Karpas-422 (cell line): Measurements from ENCODE around the gene SLC25A27. TPM values are rescaled to one million over a fixed set of nuclear protein-coding genes. Genes with fewer than 3 reads are reported as not detected.
"Not testable (repeated sequence)": the region's sequence is repeated elsewhere in the genome, so short reads cannot be mapped to it uniquely, and the experiment has no call there.

Experiments used
- DNase-seq: peaks from one replicate; pipeline ENCODE4 v3.0.0-alpha.2; 2015
- H2AFZ ChIP-seq: fragments of 200-600 bp; sonication (generic); 2 replicates; pipeline ENCODE4 v1.6.1; 2014; ENCODE audit warnings: antibody characterized with exemption, low read length, mixed read lengths
- H3K27ac ChIP-seq: fragments of 200-600 bp; sonication (generic); 2 replicates; pipeline ENCODE4 v1.5.1; 2014; ENCODE audit warnings: mild to moderate bottlenecking, low read length, moderate library complexity
- H3K27me3 ChIP-seq: fragments of 200-600 bp; sonication (generic); 2 replicates; pipeline ENCODE4 v1.6.1; 2014; ENCODE audit warnings: low read length, mixed read lengths
- H3K36me3 ChIP-seq: fragments of 200-600 bp; sonication (generic); 2 replicates; pipeline ENCODE4 v1.6.1; 2014; ENCODE audit warnings: low read length, mixed read lengths; ENCODE audit not compliant: insufficient read depth
- H3K4me1 ChIP-seq: fragments of 200-600 bp; sonication (generic); 2 replicates; pipeline ENCODE4 v1.6.1; 2014; ENCODE audit warnings: mild to moderate bottlenecking, low read length, mixed read lengths
- H3K4me2 ChIP-seq: fragments of 200-600 bp; sonication (generic); 2 replicates; pipeline ENCODE4 v1.6.1; 2014; ENCODE audit warnings: low read length, low read depth, mild to moderate bottlenecking; ENCODE audit not compliant: poor library complexity, severe bottlenecking
- H3K4me3 ChIP-seq: fragments of 200-600 bp; sonication (generic); 2 replicates; pipeline ENCODE4 v1.5.1; 2014; ENCODE audit warnings: mild to moderate bottlenecking, antibody characterized with exemption, low read length, mixed read lengths
- H3K79me2 ChIP-seq: fragments of 200-600 bp; sonication (generic); 2 replicates; pipeline ENCODE4 v1.6.1; 2014; ENCODE audit warnings: mild to moderate bottlenecking, low read length, mixed read lengths
- H3K9ac ChIP-seq: fragments of 200-600 bp; sonication (generic); 2 replicates; pipeline ENCODE4 v1.6.0; 2014; ENCODE audit warnings: low read length
- H3K9me2 ChIP-seq: fragments of 200-600 bp; sonication (generic), shearing (Covaris generic); replicated peaks from 2 replicates; pipeline ENCODE4 v1.6.0; 2014; ENCODE audit warnings: mild to moderate bottlenecking, low read length, moderate library complexity; ENCODE audit not compliant: insufficient read depth
- H3K9me3 ChIP-seq: fragments of 300-700, 200-600 bp; sonication (generic); 2 replicates; pipeline ENCODE4 v1.6.1; 2014; ENCODE audit warnings: low read length, mixed read lengths
- H4K20me1 ChIP-seq: fragments of 200-600 bp; sonication (generic); 2 replicates; pipeline ENCODE4 v1.6.1; 2014; ENCODE audit warnings: mild to moderate bottlenecking, antibody characterized with exemption, low read length, low read depth; ENCODE audit not compliant: insufficient read depth
- total RNA-seq: library from RNA; depleted of rRNA; stranded (reverse); fragments of >200 nt; shearing (Covaris generic); gene quantifications from 2 replicates; pipeline ENCODE4 v1.2.3, GENCODE V29; 2014; ENCODE audit warnings: low replicate concordance

The SLC25A27 gene
- total RNA-seq, 1 experiment from 2014 or later = 167 TPM

GRCh38 chr6:46638650-46639049 lies 14.1 kb upstream of the SLC25A27 start:
- Histone ChIP-seq H3K4me2 (peak overlapping the region; percentile 74), H3K9ac (peak overlapping the region; percentile 51), H3K4me1 (peaks cover 91% of the 10 kb centered on the region), H3K79me2 (no peaks in the 10 kb centered on the region), H4K20me1 (no peaks in the 10 kb centered on the region), H3K36me3 (no peaks in the 10 kb centered on the region; the same call in 1 of the 2 replicates), H3K9me2 (no peaks in the 10 kb centered on the region), H3K27ac (peak overlapping the region; percentile 98), H3K27me3 (no peaks in the 10 kb centered on the region), H3K9me3 (no peaks in the 10 kb centered on the region), H2AFZ (peak overlapping the region; percentile 70; the same call in 1 of the 2 replicates), H3K4me3 (no peak overlapping the region; the same call in 1 of the 2 replicates)
- DNase-seq = no peak

GRCh38 chr6:46642928-46643751 lies 9.6 kb upstream of the SLC25A27 start:
- Histone ChIP-seq H3K36me3 (0 out of 2 replicates have a peak, but pooled peaks cover 3% of the 10 kb centered on the region), H3K79me2 (peaks cover 4% of the 10 kb centered on the region; the same call in 1 of the 2 replicates), H3K9me3 (no peaks in the 10 kb centered on the region), H3K4me2 (peak overlapping the region; percentile 58), H3K9me2 (no peaks in the 10 kb centered on the region), H2AFZ (peak overlapping the region; percentile 25), H3K4me3 (peak overlapping the region; percentile 18; the same call in 1 of the 2 replicates), H3K9ac (peak overlapping the region; percentile 38), H3K27me3 (no peaks in the 10 kb centered on the region), H3K4me1 (peaks cover 66% of the 10 kb centered on the region), H4K20me1 (no peaks in the 10 kb centered on the region), H3K27ac (peak overlapping the region; percentile 98)
- peak; percentile 67 for DNase-seq

- H4K20me1 ChIP-seq = no peaks in the 10 kb centered on the region
- H3K9me3 ChIP-seq = no peaks in the 10 kb centered on the region
- H3K4me3 ChIP-seq = no peak overlapping the region
- H3K9me2 ChIP-seq = no peaks in the 10 kb centered on the region
- no peak overlapping the region for H3K9ac ChIP-seq
- H3K4me1 ChIP-seq = peaks cover 66% of the 10 kb centered on the region
- no peaks in the 10 kb centered on the region for H3K27me3 ChIP-seq
- no peak for DNase-seq
- H3K79me2 ChIP-seq = peaks cover 19% of the 10 kb centered on the region
- peak overlapping the region; percentile 98 for H3K27ac ChIP-seq
- no peak overlapping the region for H3K4me2 ChIP-seq
- H3K36me3 ChIP-seq = peaks cover 15% of the 10 kb centered on the region; the same call in 1 of the 2 replicates
- no peak overlapping the region for H2AFZ ChIP-seq
Observed at GRCh38 chr6:46645265-46645664, 7.5 kb upstream of the SLC25A27 start.

- not testable (repeated sequence) for H3K4me3 ChIP-seq
Observed at GRCh38 chr6:46648108-46648507, 4.7 kb upstream of the SLC25A27 start.

GRCh38 chr6:46648869-46649492 lies 3.8 kb upstream of the SLC25A27 start:
- no peak overlapping the region for H2AFZ ChIP-seq
- peak overlapping the region; percentile 64 for H3K4me3 ChIP-seq
- H4K20me1 ChIP-seq = no peaks in the 10 kb centered on the region
- no peaks in the 10 kb centered on the region for H3K9me3 ChIP-seq
- H3K27me3 ChIP-seq = no peaks in the 10 kb centered on the region
- H3K9ac ChIP-seq = peak overlapping the region; percentile 76
- peak overlapping the region; percentile 96 for H3K4me2 ChIP-seq
- no peaks in the 10 kb centered on the region for H3K9me2 ChIP-seq
- H3K36me3 ChIP-seq = peaks cover 15% of the 10 kb centered on the region; the same call in 1 of the 2 replicates
- H3K27ac ChIP-seq = peak overlapping the region; percentile 98
- peak; percentile 69 for DNase-seq
- peaks cover 40% of the 10 kb centered on the region for H3K4me1 ChIP-seq
- H3K79me2 ChIP-seq = peaks cover 52% of the 10 kb centered on the region

More at GRCh38 chr6:46648108-46648507, 4.7 kb upstream of the SLC25A27 start:
- peaks cover 43% of the 10 kb centered on the region for H3K79me2 ChIP-seq
- not testable (repeated sequence) for H3K9ac ChIP-seq, H3K27ac ChIP-seq, DNase-seq, H2AFZ ChIP-seq, H3K4me2 ChIP-seq, H3K27me3 ChIP-seq, H3K9me3 ChIP-seq, H4K20me1 ChIP-seq, H3K9me2 ChIP-seq
- peaks cover 48% of the 10 kb centered on the region for H3K4me1 ChIP-seq
- peaks cover 15% of the 10 kb centered on the region; the same call in 1 of the 2 replicates for H3K36me3 ChIP-seq

GRCh38 chr6:46651006-46651405 lies 1.8 kb upstream of the SLC25A27 start:
- Histone ChIP-seq H3K4me3 (peak overlapping the region; percentile 82), H3K36me3 (peaks cover 28% of the 10 kb centered on the region), H3K4me1 (peaks cover 45% of the 10 kb centered on the region), H3K79me2 (peaks cover 72% of the 10 kb centered on the region), H3K4me2 (peak overlapping the region; percentile 96), H4K20me1 (no peaks in the 10 kb centered on the region), H3K9me2 (no peaks in the 10 kb centered on the region), H3K9ac (peak overlapping the region; percentile 81), H3K9me3 (no peaks in the 10 kb centered on the region), H3K27ac (peak overlapping the region; percentile 98), H3K27me3 (no peaks in the 10 kb centered on the region), H2AFZ (no peak overlapping the region)
- peak; percentile 61 for DNase-seq

GRCh38 chr6:46651816-46652215 lies 959 bp upstream of the SLC25A27 start:
- Histone ChIP-seq H2AFZ (no peak overlapping the region), H3K27ac (peak overlapping the region; percentile 98), H3K79me2 (peaks cover 78% of the 10 kb centered on the region)

GRCh38 chr6:46652232-46652602 lies 558 bp upstream of the SLC25A27 start:
- Histone ChIP-seq H3K9ac (peak overlapping the region; percentile 81), H3K27ac (peak overlapping the region; percentile 98)

More at GRCh38 chr6:46651816-46652215, 959 bp upstream of the SLC25A27 start:
- Histone ChIP-seq H3K4me3 (peak overlapping the region; percentile 82), H3K4me1 (peaks cover 45% of the 10 kb centered on the region), H4K20me1 (no peaks in the 10 kb centered on the region), H3K27me3 (no peaks in the 10 kb centered on the region), H3K4me2 (peak overlapping the region; percentile 96), H3K9ac (peak overlapping the region; percentile 81), H3K9me3 (no peaks in the 10 kb centered on the region), H3K9me2 (no peaks in the 10 kb centered on the region), H3K36me3 (peaks cover 32% of the 10 kb centered on the region)
- DNase-seq = peak; percentile 78

More at GRCh38 chr6:46652232-46652602, 558 bp upstream of the SLC25A27 start:
- 0 out of 2 replicates have a peak overlapping the region, but pooled peaks have one; percentile 12 for H2AFZ ChIP-seq
- H3K79me2 ChIP-seq = peaks cover 81% of the 10 kb centered on the region
- H3K9me2 ChIP-seq = no peaks in the 10 kb centered on the region
- H3K4me1 ChIP-seq = peaks cover 45% of the 10 kb centered on the region
- peaks cover 32% of the 10 kb centered on the region for H3K36me3 ChIP-seq
- H3K4me2 ChIP-seq = peak overlapping the region; percentile 96
- H3K4me3 ChIP-seq = peak overlapping the region; percentile 82
- H3K27me3 ChIP-seq = no peaks in the 10 kb centered on the region
- peak; percentile 58 for DNase-seq
- H3K9me3 ChIP-seq = no peaks in the 10 kb centered on the region
- H4K20me1 ChIP-seq = no peaks in the 10 kb centered on the region
